LoVo (cell line): ENCODE measurements around the gene RXRA.

Source experiments
- DNase-seq: peaks from one replicate; pipeline ENCODE4 v3.0.0-alpha.2; 2016; ENCODE audit warnings: low spot score

Gene RXRA

DNA sequence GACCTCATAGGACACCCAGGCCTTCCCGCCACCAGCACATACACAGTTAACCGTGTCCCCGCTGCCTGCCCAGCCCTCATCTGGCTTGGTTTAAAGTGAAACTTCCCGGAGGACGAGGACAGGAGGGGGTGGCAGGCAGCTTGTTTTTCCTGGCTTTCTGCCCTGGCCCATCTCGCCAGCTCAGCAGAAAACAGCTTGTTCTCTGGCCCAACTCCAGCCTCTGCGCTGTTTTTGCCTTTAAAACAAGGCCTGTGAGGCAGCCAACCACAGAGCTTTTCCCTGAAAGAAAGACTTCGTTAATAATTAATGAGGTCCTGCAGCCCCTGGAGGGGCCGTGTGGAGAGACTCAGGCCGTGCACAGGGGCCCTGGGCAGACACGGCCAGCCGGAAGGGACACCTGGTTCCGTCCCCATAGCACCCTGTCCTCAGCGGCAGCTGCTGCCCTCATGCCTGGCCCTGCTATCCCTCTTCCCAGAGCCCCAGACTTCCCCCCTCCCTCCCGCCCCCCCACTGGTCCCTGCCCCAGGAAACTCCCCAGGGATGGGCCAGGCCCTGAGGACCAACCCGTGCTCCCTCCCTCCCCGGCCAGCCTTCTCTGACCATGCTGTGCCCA lies 108.7 kb downstream of the RXRA start:
- peak; percentile 28 for DNase-seq

DNA sequence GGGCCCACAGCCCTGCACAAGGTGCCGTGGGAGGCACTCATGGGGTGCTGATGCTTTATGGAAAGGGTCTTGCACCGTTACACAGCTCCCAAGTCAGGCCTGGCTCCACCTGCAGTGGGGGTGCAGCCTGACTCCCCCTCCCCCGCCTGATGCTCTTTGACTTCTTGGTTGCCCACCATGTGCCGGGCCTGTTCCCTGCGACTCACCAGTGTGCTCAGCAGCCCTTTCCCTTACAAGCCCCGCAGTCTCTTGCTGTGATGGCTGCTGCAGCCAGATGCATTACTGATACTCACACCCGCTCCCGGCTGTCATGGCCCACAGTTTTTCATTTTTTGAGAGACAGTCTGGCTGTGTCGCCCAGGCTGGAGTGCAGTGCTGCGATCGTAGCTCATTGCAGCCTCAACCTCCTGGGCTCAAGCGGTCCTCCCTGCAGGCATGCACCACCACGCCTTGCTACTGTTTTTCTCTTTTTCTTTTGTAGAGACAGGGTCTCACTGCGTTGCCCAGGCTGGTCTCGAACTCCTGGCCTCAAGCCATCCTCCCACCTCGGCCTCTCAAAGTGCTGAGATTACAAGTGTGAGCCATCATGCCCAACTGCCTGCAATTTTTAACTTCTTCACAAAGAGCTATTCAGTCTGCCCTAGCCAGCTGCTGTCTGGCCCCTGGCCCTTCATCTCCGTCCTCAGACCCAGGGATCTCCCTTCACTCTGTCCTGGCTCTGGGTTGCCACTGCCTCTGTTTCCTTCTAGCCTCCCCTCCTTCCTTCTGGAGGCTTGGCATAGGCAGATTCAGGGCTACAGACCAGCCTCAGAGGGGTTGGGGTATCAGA lies 109.5 kb downstream of the RXRA start:
- DNase-seq = no peak

DNA sequence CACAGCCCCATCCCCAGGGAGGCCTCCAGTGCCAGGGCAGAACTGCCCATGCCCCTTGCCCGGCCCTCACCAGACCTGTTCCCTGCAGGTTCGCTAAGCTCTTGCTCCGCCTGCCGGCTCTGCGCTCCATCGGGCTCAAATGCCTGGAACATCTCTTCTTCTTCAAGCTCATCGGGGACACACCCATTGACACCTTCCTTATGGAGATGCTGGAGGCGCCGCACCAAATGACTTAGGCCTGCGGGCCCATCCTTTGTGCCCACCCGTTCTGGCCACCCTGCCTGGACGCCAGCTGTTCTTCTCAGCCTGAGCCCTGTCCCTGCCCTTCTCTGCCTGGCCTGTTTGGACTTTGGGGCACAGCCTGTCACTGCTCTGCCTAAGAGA lies 110.1 kb downstream of the RXRA start:
- no peak for DNase-seq

DNA sequence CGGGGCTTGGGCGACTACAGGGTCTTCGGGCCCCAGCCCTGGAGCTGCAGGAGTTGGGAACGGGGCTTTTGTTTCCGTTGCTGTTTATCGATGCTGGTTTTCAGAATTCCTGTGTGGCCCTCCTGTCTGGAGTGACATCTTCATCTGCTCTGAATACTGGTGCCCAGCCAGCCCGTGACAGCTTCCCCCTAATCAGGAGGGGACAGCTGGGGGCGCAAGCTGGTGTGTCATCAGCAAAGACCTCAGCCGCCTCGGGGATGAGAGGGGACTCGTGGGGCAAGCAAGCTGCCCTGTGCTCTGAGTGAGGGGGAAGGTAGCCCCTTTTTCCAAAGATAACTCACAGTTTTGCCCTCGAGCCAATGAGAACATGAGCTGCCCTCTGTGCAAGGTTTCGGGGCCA lies 110.7 kb downstream of the RXRA start:
- no peak for DNase-seq

DNA sequence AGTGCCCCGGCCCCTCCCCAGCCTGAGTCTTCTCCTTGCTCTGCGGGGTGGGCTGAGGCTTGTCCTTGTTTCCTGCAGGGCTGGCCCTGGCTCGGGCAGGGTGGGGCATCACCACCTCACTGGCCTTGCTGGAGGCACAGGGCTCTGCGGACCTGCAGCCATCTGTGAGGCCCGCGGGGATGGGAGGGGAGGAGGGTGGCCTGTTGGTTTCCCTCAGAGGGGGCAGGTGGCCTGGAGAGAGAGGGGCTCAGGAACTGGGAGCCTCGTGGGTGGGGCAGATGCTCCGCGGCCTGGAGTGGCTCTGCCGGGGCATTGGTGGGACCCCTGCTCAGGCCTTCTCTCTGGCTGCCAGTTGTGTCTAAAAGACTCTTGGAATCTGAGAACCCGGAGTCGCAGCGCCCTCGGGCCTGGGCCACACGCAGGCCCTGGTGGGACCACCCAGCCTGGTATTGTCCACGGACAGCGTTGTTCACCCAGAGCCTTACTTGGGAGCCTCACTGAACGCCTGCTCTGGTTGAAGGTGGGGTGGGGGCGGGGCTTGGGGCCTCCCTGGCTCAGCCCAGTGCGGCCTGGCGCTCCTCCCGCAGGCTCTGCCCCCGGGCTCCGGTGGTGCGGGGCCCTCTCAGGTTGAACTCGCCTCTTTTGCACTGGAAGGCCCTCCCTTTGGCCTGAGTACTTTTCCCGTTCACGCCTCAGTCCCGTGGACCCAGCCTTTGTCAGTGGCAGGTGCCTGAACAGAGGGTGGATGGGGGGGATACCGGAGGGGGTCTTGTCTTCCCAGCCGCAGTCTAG lies 111.3 kb downstream of the RXRA start:
- no peak for DNase-seq

DNA sequence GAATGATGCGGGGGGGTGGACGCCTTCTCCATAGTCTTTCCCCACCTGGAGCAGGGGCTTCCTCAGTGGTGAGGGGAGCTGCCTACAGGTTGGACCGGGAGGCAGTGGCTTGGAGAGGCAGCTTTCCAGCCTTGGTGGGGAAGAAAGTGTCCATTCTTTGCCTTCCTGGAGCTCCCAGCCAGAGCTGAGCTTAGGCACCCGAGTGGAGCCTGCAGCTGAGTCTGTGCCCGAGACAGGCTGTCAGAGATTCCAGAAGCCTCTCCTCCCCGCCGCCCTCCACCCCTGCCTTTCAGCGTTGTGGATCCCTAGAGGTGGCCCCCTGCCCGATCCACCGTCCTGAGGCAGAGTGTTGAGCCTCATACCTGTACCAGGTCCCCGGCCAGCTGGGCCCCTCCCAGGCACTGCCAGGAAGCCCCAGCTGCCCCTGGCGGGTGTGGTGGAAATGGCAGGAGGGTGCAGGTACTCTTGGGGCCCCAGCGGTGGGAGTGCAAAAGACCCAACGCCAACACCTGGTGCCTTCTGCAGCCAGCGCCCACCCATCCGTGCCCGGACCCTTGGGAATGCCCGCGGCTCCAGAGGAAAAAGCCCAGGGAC lies 112.0 kb downstream of the RXRA start:
- DNase-seq = no peak

DNA sequence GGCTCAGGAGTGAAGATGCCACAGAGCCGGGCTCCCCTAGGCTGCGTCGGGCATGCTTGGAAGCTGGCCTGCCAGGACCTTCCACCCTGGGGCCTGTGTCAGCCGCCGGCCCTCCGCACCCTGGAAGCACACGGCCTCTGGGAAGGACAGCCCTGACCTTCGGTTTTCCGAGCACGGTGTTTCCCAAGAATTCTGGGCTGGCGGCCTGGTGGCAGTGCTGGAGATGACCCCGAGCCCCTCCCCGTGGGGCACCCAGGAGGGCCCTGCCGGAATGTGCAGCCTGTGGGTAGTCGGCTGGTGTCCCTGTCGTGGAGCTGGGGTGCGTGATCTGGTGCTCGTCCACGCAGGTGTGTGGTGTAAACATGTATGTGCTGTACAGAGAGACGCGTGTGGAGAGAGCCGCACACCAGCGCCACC lies 113.1 kb downstream of the RXRA start:
- no peak for DNase-seq

DNA sequence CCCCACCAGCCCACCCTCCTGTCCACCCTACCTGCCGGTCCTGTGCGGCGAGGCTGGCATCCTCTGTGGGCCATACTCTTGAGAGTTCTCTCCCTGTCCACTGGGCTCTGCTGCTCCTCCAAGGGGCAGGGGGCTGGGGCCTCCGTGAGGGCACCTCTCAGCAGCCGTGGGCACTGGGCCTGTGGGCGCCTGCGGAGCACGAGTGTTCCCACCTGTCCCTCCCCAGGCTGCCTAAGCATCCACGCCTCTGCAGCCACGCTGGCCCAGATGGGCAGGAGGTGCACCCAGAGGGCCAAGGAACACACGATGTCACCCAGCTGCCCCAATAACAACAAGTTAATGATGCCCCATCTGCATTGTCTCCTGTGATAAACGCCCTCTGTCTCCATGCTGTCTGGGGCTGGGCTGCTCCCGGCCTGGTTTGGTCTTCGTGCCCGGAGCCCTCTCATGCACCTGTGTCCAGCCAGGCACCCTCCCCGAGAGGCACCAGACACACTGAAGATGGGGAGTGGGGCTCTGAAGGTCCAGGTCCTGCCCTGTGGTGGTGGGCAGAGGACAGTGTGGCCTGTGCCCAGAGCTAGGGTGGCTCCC lies 114.5 kb downstream of the RXRA start:
- no peak for DNase-seq

DNA sequence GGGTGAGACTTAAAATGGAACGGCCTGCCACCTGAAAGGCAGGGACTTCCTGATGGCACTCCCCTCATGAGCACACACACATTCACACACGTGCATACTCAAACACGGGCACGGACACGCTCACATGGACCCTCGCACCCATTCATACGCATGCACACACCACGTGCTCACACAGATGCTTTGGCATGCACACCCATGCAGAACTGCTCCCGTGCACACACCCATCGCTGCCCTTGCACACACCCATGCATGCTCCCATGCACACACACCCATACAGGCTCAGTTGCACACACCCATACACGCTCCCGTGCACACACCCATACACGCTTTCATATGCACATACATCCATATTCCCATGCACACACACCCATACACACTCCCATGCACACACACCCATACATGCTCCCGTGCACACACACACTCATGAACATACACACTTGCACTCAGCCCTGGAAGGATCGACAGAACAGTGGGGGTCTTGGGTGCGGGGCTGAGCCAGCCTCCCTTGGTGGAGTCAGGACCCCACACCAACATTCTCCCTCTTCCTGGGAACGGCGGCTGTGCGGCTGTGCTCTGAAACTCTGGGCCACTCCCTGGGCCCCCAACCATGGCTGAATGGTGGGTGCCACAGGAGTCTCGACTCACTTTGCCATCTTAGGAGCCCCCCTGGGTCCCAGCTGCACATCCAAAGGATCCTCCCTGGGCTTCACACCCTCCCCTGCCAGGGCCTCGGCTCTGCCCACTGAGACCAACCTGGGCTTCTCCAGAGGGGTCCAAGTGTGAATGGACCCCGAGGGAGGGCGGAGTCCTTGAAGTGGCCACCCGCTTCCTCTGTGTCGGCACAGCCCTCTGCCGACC lies 115.2 kb downstream of the RXRA start:
- DNase-seq = no peak

DNA sequence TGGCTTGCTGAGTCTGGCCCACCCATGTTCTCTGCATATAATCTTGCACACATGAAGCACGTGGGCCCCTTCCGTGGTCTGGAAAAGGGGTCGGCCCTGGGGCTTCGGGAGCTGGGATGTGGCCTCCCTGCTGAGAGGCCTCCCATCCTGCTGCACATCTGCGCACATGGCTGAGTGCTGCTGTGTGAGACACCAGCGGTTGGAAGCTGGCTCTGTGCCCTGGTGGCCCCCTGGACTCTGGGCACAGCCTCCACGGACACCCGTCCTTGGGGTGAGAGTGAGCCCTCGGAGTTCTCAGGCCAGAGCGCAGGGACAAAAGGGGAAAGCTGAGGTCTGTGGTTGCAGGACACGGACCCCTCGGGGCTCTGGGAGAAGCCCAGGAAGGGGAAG lies 115.8 kb downstream of the RXRA start:
- no peak for DNase-seq

DNA sequence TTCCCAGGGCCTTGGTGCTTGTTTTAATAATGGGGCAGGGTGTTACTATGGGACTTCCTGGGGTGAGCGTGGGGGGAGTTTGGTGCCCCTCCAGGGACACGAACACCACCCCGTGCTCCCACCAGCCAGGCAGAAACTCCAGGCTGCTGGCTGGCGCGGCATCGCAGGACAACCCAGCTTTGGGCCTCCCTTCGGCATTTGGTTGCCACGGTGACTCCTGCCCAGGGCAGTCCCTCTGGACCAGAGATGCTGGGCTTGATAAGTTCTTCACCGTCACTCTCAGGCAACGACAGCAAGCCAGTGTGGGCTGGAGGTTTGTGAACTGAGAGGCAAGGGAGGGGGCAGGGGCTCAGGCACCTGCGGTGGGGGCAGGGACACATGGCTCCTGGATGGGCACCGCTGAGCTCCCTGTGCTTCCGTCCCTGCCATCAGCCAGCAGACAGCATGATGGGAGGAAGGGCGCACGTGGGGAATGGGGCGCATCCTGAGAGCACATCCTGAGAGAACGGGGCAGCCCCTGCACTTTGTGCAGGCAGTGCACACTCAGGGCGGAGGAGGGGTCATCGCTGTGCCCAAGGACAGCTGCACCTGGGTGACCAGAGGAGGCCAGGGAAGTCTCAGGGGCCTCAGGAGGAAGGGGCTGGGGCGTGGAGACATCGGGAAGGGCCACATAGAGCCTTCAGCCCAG lies 116.4 kb downstream of the RXRA start:
- no peak for DNase-seq

DNA sequence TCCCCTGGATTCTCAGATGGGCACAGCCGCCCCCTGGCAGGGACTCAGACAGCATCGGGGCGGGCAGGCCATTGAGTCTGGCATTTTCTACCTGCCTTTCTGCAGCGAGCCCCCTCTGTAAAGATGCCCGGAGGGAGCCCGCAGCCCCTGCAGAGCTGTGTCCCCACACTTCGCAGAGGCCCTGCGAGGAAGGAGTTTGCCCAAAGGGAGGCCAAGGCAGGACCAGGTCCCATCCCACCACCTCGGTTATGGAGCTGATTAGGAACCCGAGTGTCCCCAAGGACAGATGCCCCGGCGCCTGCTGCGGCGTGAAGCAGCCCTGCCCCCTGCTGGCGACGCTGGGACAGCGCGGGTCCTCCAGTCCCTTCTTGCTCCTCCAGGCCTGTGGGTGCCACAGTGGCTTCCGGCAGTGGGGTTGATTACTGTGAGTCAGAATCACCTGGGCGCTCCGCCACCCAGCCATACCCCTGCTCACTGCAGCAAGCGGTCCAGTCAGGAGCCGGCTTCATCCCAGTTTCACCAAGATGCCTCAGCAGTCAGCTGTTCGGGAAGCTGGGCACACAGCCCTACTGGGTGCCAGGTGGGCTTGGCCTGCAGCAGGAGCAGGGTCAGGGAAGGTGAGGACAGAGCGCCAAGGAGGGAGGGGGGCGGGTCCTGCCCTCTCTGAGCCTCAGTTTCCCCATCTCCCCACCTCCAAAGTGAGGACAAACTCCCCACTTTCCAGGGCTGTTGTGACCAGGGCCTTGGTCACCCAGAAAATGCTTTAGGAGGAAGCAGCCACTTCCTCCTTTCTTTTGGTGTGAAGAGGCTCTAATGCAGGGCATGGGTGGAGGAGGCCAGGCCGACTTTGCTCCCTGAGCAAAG lies 117.2 kb downstream of the RXRA start:
- peak; percentile 82 for DNase-seq

DNA sequence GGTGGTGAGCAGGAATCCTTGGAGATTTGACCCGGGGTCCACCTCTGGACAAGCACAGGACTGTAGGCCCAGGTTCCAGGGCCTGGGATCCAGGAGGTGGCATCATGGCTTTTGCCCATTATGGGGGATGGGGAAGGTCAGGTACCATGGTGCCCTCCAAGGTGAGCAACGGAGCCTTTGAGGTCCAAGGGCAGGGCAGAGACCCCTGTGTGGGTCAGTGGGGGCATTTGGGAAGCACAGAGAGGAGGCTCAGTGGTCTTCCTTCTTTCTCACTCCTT lies 117.7 kb downstream of the RXRA start:
- DNase-seq = no peak

DNA sequence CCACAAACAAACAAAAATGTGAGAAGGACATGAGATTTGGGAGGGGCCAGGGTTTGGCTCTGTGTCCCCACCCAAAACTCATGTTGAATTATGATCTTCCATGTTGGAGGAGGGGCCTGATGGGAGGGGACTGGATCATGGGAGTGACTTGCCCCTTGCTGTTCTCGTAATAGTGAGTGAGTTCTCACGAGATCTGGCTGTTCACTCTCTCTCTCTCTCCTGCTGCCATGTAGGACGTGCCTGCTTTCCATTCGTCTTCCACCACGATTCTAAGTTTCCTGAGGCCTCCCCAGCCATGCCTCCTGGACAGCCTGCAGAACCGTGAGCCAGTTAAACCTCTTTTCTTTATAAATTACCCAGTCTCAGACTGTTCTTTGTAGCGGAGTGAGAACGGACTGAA lies 118.7 kb downstream of the RXRA start:
- no peak for DNase-seq

DNA sequence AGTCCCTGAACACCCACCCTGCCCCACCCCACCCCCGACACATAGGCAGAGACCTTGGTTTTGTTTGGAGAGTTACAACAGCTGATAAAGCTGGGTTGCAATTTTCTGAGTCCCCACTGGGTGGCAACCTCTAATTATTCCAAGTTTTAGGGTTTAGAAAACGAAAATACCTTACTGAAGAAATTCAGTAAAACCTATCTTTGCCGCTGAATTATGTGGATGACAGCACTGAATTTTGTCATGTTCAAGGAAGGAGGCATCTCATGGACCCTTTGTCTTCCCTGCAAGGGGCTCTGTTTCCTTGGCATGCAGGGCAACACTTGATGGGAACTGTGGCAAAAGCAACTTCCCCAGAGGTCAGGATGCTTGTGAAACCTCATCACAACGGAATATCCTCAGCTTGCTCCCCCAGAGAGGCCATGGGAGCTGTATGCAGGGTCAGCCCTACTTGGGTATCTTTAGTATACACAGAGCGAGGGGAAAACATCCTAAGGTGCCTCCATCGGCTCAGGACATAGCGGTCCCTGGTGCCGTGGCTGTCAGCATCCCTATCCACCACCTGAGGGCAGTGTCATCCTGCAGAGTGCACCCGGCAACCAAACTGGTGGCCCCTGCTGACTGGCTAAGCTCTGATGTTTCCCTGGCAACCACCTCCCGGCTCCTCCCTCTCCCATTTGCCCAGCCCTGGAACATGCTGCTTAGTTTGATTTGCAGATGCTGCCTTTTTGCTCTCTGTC lies 123.1 kb downstream of the RXRA start:
- DNase-seq = no peak

DNA sequence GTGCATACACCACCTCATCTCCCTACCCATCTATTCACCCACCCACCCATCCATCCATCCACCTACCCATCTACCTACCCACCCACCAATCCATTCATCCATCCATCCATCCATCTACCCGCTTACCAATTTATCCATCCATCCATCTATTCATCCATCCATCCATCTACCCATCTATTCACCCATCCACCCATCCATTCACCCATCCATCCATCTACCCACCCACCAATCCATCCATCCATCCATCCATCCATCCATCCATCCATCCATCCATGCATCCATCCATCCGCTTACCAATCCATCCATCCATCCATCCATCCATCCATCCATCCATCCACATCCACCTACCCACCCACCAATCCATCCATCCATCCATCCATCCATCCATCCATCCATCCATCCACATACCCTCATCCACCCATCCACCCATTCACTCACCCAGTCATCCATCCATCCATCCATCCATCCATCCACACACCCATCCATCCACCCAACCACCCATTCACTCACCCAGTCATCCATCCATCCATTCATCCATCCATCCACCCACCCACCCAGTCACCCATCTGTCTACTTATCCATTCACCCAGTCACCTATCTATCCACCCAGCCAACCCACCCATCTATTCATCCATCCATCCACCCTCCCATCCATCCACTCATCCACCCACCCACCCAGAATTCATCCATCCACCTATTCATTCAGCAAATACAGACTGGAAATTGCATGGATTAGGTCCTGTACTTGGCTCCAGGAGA lies 125.6 kb downstream of the RXRA start:
- DNase-seq = no peak

DNA sequence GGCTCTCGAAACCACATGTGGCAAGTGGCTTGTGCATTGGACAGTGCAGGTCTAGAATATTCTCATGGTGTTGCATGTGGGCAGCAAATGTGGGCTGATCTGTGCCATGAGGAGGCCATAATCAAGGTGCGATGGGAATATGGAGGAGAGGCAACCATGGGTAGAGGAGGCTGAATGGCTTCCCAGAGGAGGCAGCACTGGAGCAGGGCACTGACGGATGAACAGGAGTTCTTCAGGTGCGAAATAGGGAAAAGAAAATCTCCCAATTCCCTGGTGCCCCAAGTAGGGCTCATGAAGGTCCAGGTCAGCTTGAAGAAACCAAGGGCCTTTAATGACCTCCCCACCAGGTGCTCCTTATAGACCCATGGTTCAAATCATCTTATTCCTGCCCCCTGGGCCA lies 126.5 kb downstream of the RXRA start:
- DNase-seq = no peak

DNA sequence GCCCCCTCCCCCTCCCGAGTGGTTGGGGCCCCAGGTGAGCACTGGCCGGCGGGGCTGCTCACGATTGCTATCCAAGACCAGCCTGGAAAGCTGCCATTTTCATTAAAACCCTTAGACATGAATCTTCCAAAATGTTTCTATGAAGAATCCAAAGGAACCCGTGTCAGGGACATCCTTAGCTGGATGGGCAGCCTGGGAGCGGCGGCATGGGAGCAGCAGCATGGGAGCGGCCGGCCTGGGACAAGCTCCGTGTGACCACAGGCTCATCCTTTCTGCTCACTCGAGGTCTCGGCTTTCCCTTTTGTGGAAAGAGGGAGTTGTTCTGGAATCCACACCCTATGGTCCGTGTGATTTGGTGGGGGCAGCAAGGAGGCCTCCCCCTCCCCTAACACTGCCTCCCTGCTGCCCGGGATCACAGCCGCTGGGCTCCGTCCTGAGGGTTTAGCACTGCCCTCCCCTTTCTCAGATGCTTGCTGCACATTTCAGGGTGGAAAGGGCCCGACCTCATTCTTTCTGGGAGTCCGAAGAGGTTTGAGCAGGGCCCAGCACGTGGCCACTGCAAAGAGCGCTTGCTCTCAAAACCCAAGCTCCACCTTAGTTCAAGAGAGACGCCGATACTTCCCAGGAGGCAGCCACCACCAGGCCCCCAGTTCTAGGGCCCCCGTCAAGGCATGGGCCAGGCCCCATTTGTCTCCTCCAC lies 127.7 kb downstream of the RXRA start:
- no peak for DNase-seq
